NCI-H2196 treated with DMSO at 0.1 percent for 48 hours (cell line): ENCODE data around the gene SPATA31C1.
A peak's percentile ranks its signal among the peaks of the same experiment; 100 is the strongest.
"Not testable (repeated sequence)": the region's sequence is repeated elsewhere in the genome, so short reads cannot be mapped to it uniquely, and the experiment has no call there.

Experiments
- DNase-seq: peaks from one replicate; lab custom pipeline; 2025; ENCODE audit not compliant: unreplicated experiment; lab: John Stamatoyannopoulos, UW

The SPATA31C1 gene

GRCh38 chr9:87934444-87934843, 16.7 kb downstream of the SPATA31C1 start:
- not testable (repeated sequence) for DNase-seq

DNA sequence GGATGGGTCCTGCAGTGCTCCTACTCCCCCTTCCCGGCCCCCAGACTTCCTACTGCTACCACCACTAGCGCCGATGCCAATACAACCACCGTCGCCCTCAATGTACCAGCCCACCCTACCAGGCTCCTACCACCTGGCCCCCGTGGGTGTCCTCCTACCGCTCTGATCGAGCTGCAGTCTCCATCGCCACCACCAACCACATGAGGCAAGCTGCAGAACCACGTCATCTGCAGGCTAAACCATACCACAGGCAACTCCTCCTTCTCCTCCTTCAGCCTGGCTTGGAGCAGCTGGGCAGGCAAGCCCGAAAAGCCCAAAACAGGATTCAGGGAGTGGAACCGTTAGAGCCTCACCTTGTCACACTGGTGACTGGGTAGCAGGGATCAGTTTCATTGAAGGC, 19.6 kb downstream of the SPATA31C1 start:
- DNase-seq, result not testable (repeated sequence)

DNA sequence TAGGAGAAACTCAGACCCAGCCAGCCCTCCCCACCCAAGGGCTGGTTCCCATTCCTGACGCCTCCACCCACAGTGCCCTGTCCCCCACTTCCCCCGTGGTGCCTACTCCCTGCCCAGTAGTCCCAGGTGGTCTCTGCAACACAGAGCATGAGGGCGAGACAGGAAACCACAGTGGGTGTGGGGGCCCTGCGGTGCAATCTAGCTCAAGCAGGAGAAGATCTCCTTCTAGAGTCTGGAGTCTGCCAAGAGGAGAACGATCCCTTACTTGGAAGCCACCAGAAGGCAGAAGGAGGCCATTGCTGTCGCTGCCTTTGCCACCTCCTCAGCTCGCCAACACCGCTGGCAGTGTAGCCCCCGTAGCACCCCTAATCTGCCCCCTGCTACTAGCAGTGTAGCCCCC, 20.2 kb downstream of the SPATA31C1 start:
- DNase-seq, result not testable (repeated sequence)

DNA sequence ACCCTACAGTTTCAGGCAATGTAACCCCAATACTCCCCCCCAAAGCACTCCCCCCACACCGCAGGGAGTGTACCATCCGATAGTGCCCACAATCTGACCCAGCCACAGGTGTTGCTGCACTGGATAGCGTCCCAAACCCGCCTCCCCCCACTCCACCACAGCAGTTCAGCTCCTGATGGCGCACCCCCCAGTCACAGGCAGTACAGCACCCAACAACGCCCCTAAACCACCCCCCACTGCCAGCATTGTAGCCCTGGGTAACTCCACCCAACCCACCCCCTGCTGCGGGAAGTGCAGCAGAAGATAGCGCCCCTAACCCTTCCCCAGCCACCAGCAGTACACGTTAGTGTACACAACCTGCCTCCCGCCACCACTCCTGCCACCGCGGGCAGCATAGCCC, 20.6 kb downstream of the SPATA31C1 start:
- DNase-seq, result not testable (repeated sequence)

DNA sequence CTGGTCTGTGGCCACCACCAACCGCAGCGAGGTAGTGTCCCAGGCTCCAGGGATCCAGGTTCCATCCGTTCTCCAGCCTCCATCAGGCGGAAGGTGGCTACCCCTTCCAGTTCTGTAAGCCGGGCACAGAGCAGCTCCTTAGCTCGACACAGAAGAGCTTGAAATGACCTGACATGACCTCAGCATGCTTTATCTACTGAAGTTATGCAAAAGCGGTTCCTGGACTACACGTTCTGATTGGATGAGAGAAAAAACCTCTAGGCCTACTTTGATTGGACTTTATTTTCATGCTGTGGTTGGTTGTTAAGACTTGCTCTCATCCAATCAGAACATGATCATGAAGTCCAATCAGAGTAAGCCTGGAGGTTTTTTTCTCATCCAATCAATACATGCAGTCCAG, 21.3 kb downstream of the SPATA31C1 start:
- not testable (repeated sequence) for DNase-seq

DNA sequence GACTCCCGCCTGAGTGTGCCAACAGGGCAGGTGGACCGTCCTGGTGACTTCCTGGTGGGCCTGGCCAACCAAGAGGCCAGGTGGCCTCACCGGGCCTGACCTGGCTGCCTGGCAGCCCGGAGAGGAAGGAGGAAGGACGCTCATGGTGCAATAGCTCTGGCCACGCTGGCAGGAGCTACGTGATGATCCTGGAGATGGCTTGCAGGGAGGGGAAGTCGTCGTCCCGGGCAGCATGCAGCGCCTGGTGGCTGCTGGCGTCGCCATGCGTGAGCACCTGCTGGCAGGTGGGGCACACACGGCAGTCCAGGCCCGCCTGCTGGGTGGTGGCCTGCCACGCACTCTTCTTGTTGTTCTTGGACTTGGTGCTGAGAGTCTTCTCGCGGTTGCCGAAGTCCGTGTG, 26.3 kb downstream of the SPATA31C1 start:
- DNase-seq, result no peak

GRCh38 chr9:87944682-87945081, 26.9 kb downstream of the SPATA31C1 start:
- DNase-seq, result no peak

DNA sequence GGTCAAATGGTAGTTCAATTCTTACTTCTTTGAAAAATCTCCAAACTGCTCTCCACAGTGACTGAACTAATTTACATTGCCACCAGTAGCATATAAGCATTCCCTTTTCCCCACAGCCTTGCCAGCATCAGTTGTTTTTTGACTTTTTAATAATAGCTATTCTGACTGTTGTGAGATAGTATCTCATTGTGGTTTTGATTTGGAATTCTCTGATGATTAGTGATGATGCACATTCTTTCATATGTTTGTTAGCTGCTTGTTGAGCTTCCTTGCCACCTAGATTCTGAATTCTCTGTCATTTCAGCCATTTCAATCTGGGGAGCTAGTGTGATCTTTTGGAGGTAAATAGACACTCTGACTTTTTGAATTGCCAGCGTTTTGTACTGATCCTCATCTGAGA, 32.5 kb downstream of the SPATA31C1 start:
- DNase-seq, result no peak

DNA sequence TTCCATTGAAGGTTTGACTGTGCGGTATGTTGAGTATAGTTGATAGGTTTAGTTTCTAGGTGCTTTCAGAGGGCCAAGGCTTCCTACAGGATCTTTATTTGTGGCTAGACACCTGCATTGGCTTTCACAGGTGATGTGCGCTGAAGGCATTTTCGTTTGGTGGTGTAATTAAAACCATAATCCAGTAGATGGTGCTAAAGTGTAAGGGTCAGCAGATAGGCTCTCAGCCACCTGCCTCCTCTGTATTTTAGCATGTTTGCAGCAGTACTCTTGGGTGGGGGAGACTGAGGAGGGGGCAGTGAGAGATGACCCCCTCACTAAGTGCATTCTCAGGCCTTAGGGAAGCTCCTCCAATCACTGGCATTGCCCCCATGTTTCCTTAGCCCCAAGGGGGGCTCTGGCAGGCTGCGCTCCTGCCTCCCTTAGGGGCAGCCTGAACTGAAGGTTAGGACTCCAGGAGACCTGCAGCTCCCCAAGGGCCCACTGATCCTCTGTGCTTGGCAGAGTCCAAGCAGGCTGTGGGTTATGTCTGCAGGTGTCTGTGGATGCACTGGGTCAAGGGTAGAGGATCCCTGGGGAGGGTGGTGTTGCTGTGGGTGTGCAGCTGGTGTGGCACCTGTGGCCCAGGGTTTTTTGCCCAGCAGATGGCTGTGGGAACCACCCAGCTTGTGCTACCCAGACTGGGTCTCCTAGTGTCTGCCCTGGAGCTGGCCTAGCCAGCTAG, 33.2 kb downstream of the SPATA31C1 start:
- peak; percentile 2 for DNase-seq

GRCh38 chr9:87954230-87954629, 36.5 kb downstream of the SPATA31C1 start:
- DNase-seq, result no peak

DNA sequence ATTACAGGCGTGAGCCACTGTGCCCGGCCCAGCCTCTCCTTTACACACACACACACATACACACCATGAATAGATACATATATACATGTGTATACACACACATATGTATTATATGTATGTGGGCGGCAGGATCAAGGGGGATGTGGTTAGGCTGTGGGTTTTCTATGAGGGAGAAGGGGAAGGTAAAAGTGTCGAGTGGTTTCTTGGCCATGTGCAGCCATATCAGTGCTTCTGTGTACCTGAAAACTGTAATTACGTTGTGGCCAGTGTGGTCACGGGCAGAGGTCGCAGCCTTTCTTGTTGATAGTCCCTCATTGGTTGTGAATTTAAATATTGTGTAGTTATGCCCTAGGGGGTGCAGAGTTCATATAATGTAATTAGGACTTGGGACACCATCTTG, 40.1 kb downstream of the SPATA31C1 start:
- no peak for DNase-seq

- DNase-seq, result no peak
Observed at GRCh38 chr9:87958591-87958990, 40.8 kb downstream of the SPATA31C1 start.

- no peak for DNase-seq
Observed at GRCh38 chr9:87959916-87960581, 42.3 kb downstream of the SPATA31C1 start.

DNA sequence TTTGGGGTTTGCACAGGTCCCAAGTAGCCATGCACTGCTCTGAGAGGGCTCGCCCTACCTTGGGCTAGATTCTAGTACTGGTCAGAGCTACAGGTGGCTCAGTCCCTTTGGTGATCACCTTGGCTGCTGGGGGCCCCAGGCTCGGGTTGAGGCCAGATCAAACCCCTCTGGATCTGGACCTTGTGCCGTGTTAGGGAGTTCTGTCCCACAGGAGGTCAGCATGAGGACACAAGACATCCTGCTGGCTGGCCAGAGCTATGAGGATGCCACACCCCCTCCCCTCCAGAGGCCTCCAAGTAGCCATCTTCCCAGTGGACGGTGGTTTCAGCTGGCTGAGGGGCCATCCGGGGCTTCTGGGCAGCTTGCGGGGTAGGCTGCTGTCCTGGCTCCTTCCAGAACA, 46.0 kb downstream of the SPATA31C1 start:
- no peak for DNase-seq

- no peak for DNase-seq
Observed at GRCh38 chr9:87964826-87965225, 47.1 kb downstream of the SPATA31C1 start.

DNA sequence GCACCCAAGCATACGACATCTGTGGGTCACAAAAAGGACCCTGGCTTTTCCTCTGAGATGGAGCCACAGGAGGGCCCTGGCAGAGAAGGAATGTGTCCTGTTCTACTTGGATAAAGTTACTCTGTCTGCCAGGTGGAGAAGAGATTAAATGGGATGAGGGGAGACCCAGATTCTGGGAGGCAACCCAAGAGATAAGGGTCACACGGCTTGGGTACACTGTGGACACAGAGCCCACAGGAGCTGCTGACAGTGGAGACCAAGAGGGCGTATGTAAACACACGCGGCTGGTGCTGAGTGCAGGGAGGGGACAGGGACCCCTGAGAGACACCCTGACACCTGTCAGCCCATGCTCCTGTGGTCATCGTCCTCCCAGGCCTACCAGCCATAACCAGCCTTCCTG, 50.4 kb downstream of the SPATA31C1 start:
- DNase-seq, result no peak

GRCh38 chr9:87970602-87971001, 52.8 kb downstream of the SPATA31C1 start:
- no peak for DNase-seq

- DNase-seq, result no peak
Observed at GRCh38 chr9:87973122-87973521, 55.4 kb downstream of the SPATA31C1 start.
